B cell (primary cell): ENCODE results near the gene ST6GALNAC3. TPM values are rescaled to one million over a fixed set of nuclear protein-coding genes. Genes with fewer than 3 reads are reported as not detected.

Source experiments
- ATAC-seq: fragments of 200-7000 bp; cut with Tn5 transposase; one replicate; pipeline ENCODE4 v1.10.0; 2021; ENCODE audit warnings: low read depth, mild to moderate bottlenecking, moderate number of reproducible peaks, moderate library complexity
- CTCF ChIA-PET: fragments of 350-600 bp; sonication (Branson Sonifier 250); formaldehyde crosslinking; loops from one replicate; lab custom pipeline; 2021; ENCODE audit warnings: antibody characterized with exemption, inconsistent platforms; lab: Charles Lee
- POLR2A ChIA-PET: fragments of 350-600 bp; sonication (Branson Sonifier 250); formaldehyde crosslinking; loops from one replicate; lab custom pipeline; 2021; ENCODE audit warnings: antibody characterized with exemption; lab: Charles Lee
- DNase-seq: peaks from one replicate; pipeline ENCODE4 v3.0.0; 2013
- H2AFZ ChIP-seq: 2 replicates; pipeline ENCODE4 v1.6.1; 2012; ENCODE audit warnings: mild to moderate bottlenecking, low read depth, low read length; ENCODE audit not compliant: insufficient read depth, poor library complexity, severe bottlenecking
- H3K27ac ChIP-seq, 2 donors: 1 replicate in 1 of 2; 2 replicates in 1 of 2; pipeline ENCODE4 v1.5.1; 2012 to 2013; ENCODE audit warnings: low read length in 2 of 2, mild to moderate bottlenecking in 2 of 2, moderate library complexity in 1 of 2
- H3K27me3 ChIP-seq, 4 experiments: fragments of 200-600 bp in 1 of 4; sonication (generic) in 1 of 4; replicated peaks in 1 of 4; 1 replicate in 2 of 4; 2 replicates in 2 of 4; pipeline versions ENCODE4 v1.6.1 to v1.7.0; 2013 to 2016; ENCODE audit warnings: low read length in 3 of 4, mild to moderate bottlenecking in 2 of 4, mixed read lengths in 1 of 4, moderate library complexity in 1 of 4; ENCODE audit not compliant: insufficient read depth in 4 of 4, control insufficient read depth in 3 of 4; ENCODE audit errors: control extremely low read depth in 1 of 4
- H3K36me3 ChIP-seq, 2 experiments: replicated peaks in 1 of 2; 1 replicate in 1 of 2; 2 replicates in 1 of 2; pipeline versions ENCODE4 v1.6.1 to v1.7.1; 2013; ENCODE audit warnings: low read length in 1 of 2; ENCODE audit not compliant: insufficient read depth in 2 of 2, control insufficient read depth in 1 of 2; ENCODE audit errors: control extremely low read depth in 1 of 2, extremely low read depth in 1 of 2
- H3K4me1 ChIP-seq, 2 donors: fragments of 200-600 bp in 1 of 2; sonication (generic) in 1 of 2; 1 replicate in 1 of 2; 2 replicates in 1 of 2; pipeline versions ENCODE4 v1.5.1 to v1.6.1; 2013 to 2017; ENCODE audit warnings: low read length in 2 of 2; ENCODE audit not compliant: control insufficient read depth in 2 of 2, insufficient read depth in 2 of 2
- H3K4me2 ChIP-seq: replicated peaks from 2 replicates; pipeline ENCODE3; 2012; ENCODE audit warnings: mild to moderate bottlenecking, low read depth, low read length; ENCODE audit not compliant: poor library complexity, severe bottlenecking
- H3K4me3 ChIP-seq, 5 experiments: fragments of 200-600 bp in 1 of 5; sonication (generic) in 1 of 5; 1 replicate in 3 of 5; 2 replicates in 2 of 5; pipeline versions ENCODE4 v1.5.1 to v1.7.0; 2011 to 2016; ENCODE audit warnings: low read length in 4 of 5, mild to moderate bottlenecking in 4 of 5, low read depth in 2 of 5, control low read depth in 1 of 5, moderate library complexity in 1 of 5; ENCODE audit not compliant: insufficient read depth in 1 of 5; ENCODE audit errors: control extremely low read depth in 1 of 5, extremely low read depth in 1 of 5
- H3K79me2 ChIP-seq: fragments of 200-600 bp; sonication (generic); one replicate; pipeline ENCODE4 v1.6.0; 2016; ENCODE audit warnings: low read length; ENCODE audit not compliant: control insufficient read depth, insufficient read depth
- H3K9ac ChIP-seq: fragments of 200-600 bp; sonication (generic); 2 replicates; pipeline ENCODE4 v1.6.1; 2017; ENCODE audit warnings: mild to moderate bottlenecking, low read length, moderate library complexity
- H3K9me3 ChIP-seq, 3 donors: one replicate each; pipeline versions ENCODE4 v1.6.1 to v1.7.1; 2013; ENCODE audit warnings: low read length in 2 of 3; ENCODE audit not compliant: control insufficient read depth in 2 of 3, insufficient read depth in 1 of 3; ENCODE audit errors: control extremely low read depth in 1 of 3
- H4K20me1 ChIP-seq: 2 replicates; pipeline ENCODE4 v1.6.0; 2012; ENCODE audit warnings: mild to moderate bottlenecking, low read length; ENCODE audit not compliant: insufficient read depth, control insufficient read depth, poor library complexity, severe bottlenecking
- H3K27ac Mint-ChIP-seq: one replicate; pipeline ENCODE4 v1.8.0; 2021; ENCODE audit warnings: mixed read lengths
- H3K27me3 Mint-ChIP-seq: one replicate; pipeline ENCODE4 v1.8.0; 2021; ENCODE audit warnings: mixed read lengths
- H3K4me1 Mint-ChIP-seq: one replicate; pipeline ENCODE4 v1.8.0; 2021; ENCODE audit warnings: mixed read lengths
- H3K4me3 Mint-ChIP-seq: one replicate; pipeline ENCODE4 v1.8.0; 2021; ENCODE audit warnings: mixed read lengths
- H3K9me3 Mint-ChIP-seq: one replicate; pipeline ENCODE4 v1.8.0; 2022; ENCODE audit warnings: mixed read lengths; ENCODE audit not compliant: insufficient read depth
- CTCF ChIP-seq: fragments of 200-600 bp; IDR thresholded peaks from one replicate; pipeline ENCODE4 v1.8.0; 2022; ENCODE audit warnings: antibody characterized with exemption, mild to moderate bottlenecking
- EZH2 ChIP-seq: IDR thresholded peaks from 2 replicates; pipeline ENCODE4 v1.6.1; 2012; ENCODE audit warnings: borderline replicate concordance, low read depth, mild to moderate bottlenecking, moderate library complexity, low read length; ENCODE audit not compliant: insufficient read depth, poor library complexity, severe bottlenecking
- WGBS: methylation state at CpG from one replicate; pipeline ENCODE4 v1.1.5; 2013; ENCODE audit warnings: missing lambda C conversion rate; ENCODE audit not compliant: insufficient coverage; 5-methylcytosine and 5-hydroxymethylcytosine counted together
- intact Hi-C: fragments of 100-400 bp; cut with micrococcal nuclease; formaldehyde crosslinking; loops from one replicate; pipeline ENCODE4 v1.10.0; 2022
- polyA plus RNA-seq: library from polyadenylated mRNA; depleted of rRNA; stranded (reverse); fragments of >200 nt; gene quantifications from 2 replicates; pipeline ENCODE4 v1.2.3, GENCODE V29; 2012
- total RNA-seq, 2 donors: library from RNA; stranded (reverse); fragments of 120-200 nt in 1 of 2; gene quantifications; 1 replicate in 1 of 2; 2 replicates in 1 of 2; pipeline versions ENCODE4 v1.2.3 to v1.2.4, GENCODE V29; 2013 to 2022

The ST6GALNAC3 gene
- total and polyA plus RNA-seq, 2 donors (not counting 1 experiment from before 2014, with no cell fraction given): 3.0 to 17.3 TPM

- Mint-ChIP-seq H3K27ac (no peak overlapping the region), H3K27me3 (no peaks in the 10 kb centered on the region), H3K4me3 (no peak overlapping the region), H3K9me3 (no peaks in the 10 kb centered on the region), H3K4me1 (peaks cover 9% of the 10 kb centered on the region)
- ATAC-seq (no peak), DNase-seq (no peak)
- Histone ChIP-seq H3K36me3 (no peaks in the 10 kb centered on the region), H3K4me1 (no peaks in the 10 kb centered on the region), H3K79me2 (no peaks in the 10 kb centered on the region), H3K27me3 (no peaks in the 10 kb centered on the region), H4K20me1 (no peaks in the 10 kb centered on the region), H3K4me3 (no peak overlapping the region), H3K27ac (no peak overlapping the region), H3K4me2 (no peak overlapping the region), H3K9me3 (peaks cover 0 to 1% (median 0%) of the 10 kb centered on the region in 3 donors), H3K9ac (no peak overlapping the region), H2AFZ (no peak overlapping the region)
- no CpG with 5 or more reads among the region's 2 CpGs for WGBS
- ChIA-PET CTCF (no interaction called here), POLR2A (no interaction called here)
- intact Hi-C loops: no loop called here
- no peak for TF ChIP-seq EZH2
- TF ChIP-seq CTCF: no peak
These were observed 505.7 kb downstream of the ST6GALNAC3 start for GRCh38 chr1:76580206-76580605.

- ATAC-seq (no peak), DNase-seq (no peak)
- H3K27me3 Mint-ChIP-seq: no peaks in the 10 kb centered on the region
- H3K9me3 ChIP-seq: peaks cover 0 to 1% (median 0%) of the 10 kb centered on the region in 3 donors
- H3K4me1 ChIP-seq: no peaks in the 10 kb centered on the region
- no peak overlapping the region for H3K27ac ChIP-seq
- intact Hi-C loops: no loop called here
- H3K36me3 ChIP-seq: no peaks in the 10 kb centered on the region
- no CpG with 5 or more reads among the region's 2 CpGs for WGBS
- no peak overlapping the region for H2AFZ ChIP-seq
- no peaks in the 10 kb centered on the region for H4K20me1 ChIP-seq
- H3K9me3 Mint-ChIP-seq: no peaks in the 10 kb centered on the region
- ChIA-PET CTCF (no interaction called here), POLR2A (no interaction called here)
- no peaks in the 10 kb centered on the region for H3K79me2 ChIP-seq
- no peak overlapping the region for H3K4me3 ChIP-seq
- no peak overlapping the region for H3K4me3 Mint-ChIP-seq
- H3K9ac ChIP-seq: no peak overlapping the region
- no peak overlapping the region for H3K4me2 ChIP-seq
- no peak overlapping the region for H3K27ac Mint-ChIP-seq
- peaks cover 4% of the 10 kb centered on the region for H3K4me1 Mint-ChIP-seq
- no peaks in the 10 kb centered on the region for H3K27me3 ChIP-seq
- TF ChIP-seq CTCF: no peak
- no peak for TF ChIP-seq EZH2
These were observed 507.2 kb downstream of the ST6GALNAC3 start for GRCh38 chr1:76581712-76582111.
